Skeletal muscle cell (primary cell): ENCODE measurements around the gene PARP1.

Experiments
- DNase-seq: peaks from one replicate; pipeline ENCODE4 v3.0.0-alpha.2; 2010; ENCODE audit warnings: low read depth
- H3K4me3 ChIP-seq: 2 replicates; pipeline ENCODE4 v1.5.1; 2011; ENCODE audit warnings: low read depth, mild to moderate bottlenecking, control low read depth, low read length, moderate library complexity

Gene PARP1

DNA sequence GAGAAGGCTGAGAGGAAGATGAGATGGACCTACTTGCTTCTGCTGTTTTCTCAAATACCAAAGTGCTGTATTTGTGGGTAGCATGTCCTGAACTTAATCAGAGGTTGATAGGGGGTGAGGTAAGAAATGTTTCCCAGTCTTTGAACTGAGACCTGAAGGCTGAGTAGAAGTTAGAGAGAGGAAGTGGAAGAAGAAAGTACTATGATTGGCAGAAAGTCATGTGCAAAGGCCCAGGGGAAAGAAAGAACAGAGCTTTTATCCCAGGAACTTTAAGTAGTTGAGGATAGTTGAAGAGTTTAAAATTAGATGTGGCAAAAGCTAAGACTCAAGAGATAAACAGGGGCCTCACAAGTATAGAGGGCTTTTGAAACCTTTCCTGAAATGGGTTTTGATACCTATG lies 83.4 kb downstream of the PARP1 start:
- H3K4me3 ChIP-seq, result no peak overlapping the region

GRCh38 chr1:226322986-226323385 lies 84.9 kb downstream of the PARP1 start:
- DNase-seq, result no peak
- no peak overlapping the region for H3K4me3 ChIP-seq

More for the DNA sequence above, 83.4 kb downstream of the PARP1 start:
- no peak for DNase-seq

GRCh38 chr1:226320930-226321329 lies 87.0 kb downstream of the PARP1 start:
- no peak overlapping the region for H3K4me3 ChIP-seq
- DNase-seq, result no peak

- H3K4me3 ChIP-seq, result no peak overlapping the region
- DNase-seq, result no peak
Measured at GRCh38 chr1:226318471-226318870, 89.4 kb downstream of the PARP1 start.

- no peak overlapping the region for H3K4me3 ChIP-seq
- no peak for DNase-seq
Measured at GRCh38 chr1:226314055-226314454, 93.8 kb downstream of the PARP1 start.

GRCh38 chr1:226312065-226312464 lies 95.8 kb downstream of the PARP1 start:
- no peak for DNase-seq
- no peak overlapping the region for H3K4me3 ChIP-seq

GRCh38 chr1:226311376-226311775 lies 96.5 kb downstream of the PARP1 start:
- DNase-seq, result no peak
- no peak overlapping the region for H3K4me3 ChIP-seq
